Liver (tissue), 9 donors: Measurements from ENCODE around the gene ATP5PF. TPM values are rescaled to one million over a fixed set of nuclear protein-coding genes. Genes with fewer than 3 reads are reported as not detected.

Source experiments
- DNase-seq: peaks from one replicate; pipeline ENCODE4 v3.0.0-alpha.2; 2017; ENCODE audit warnings: low spot score
- H3K27ac ChIP-seq, 2 donors: one replicate each; pipeline ENCODE4 v1.7.0; 2013; ENCODE audit warnings: inconsistent platforms in 2 of 2, low read length in 2 of 2, control low read depth in 1 of 2, low read depth in 1 of 2, mild to moderate bottlenecking in 1 of 2
- H3K27me3 ChIP-seq, 4 donors: one replicate each; pipeline versions ENCODE4 v1.6.1 to v1.7.0; 2013; ENCODE audit warnings: low read length in 3 of 4, inconsistent platforms in 1 of 4, mild to moderate bottlenecking in 1 of 4, moderate library complexity in 1 of 4; ENCODE audit not compliant: control insufficient read depth in 4 of 4, insufficient read depth in 4 of 4
- H3K36me3 ChIP-seq, 4 donors: one replicate each; pipeline versions ENCODE4 v1.6.1 to v1.7.0; 2013; ENCODE audit warnings: low read length in 3 of 4, mild to moderate bottlenecking in 3 of 4, low read depth in 1 of 4, moderate library complexity in 1 of 4; ENCODE audit not compliant: control insufficient read depth in 4 of 4, insufficient read depth in 3 of 4
- H3K4me1 ChIP-seq, 4 donors: one replicate each; pipeline versions ENCODE4 v1.6.1 to v1.7.0; 2013; ENCODE audit warnings: low read length in 3 of 4, mild to moderate bottlenecking in 3 of 4, moderate library complexity in 1 of 4; ENCODE audit not compliant: control insufficient read depth in 4 of 4, insufficient read depth in 4 of 4
- H3K4me3 ChIP-seq, 3 donors: one replicate each; pipeline versions ENCODE4 v1.6.1 to v1.7.0; 2013; ENCODE audit warnings: low read length in 3 of 3, control low read depth in 1 of 3, low read depth in 1 of 3, mild to moderate bottlenecking in 1 of 3
- H3K9ac ChIP-seq, 2 donors: one replicate each; pipeline ENCODE4 v1.7.0; 2013; ENCODE audit warnings: low read length in 2 of 2, mild to moderate bottlenecking in 2 of 2, moderate library complexity in 2 of 2, control low read depth in 1 of 2, low read depth in 1 of 2
- H3K9me3 ChIP-seq, 4 donors: one replicate each; pipeline versions ENCODE4 v1.6.1 to v1.7.0; 2013; ENCODE audit warnings: low read length in 3 of 4; ENCODE audit not compliant: control insufficient read depth in 4 of 4
- ATF3 ChIP-seq: IDR thresholded peaks from 2 replicates; pipeline ENCODE4 v1.6.1; 2016; ENCODE audit warnings: antibody characterized with exemption
- EGR1 ChIP-seq, 2 donors: IDR thresholded peaks; 2 replicates each; pipeline ENCODE4 v1.6.1; 2016 to 2018; ENCODE audit warnings: antibody characterized with exemption in 2 of 2, low read depth in 2 of 2
- FOXA1 ChIP-seq: IDR thresholded peaks from 2 replicates; pipeline ENCODE4 v1.6.1; 2016; ENCODE audit warnings: antibody characterized with exemption
- FOXA2 ChIP-seq: IDR thresholded peaks from 2 replicates; pipeline ENCODE4 v1.6.1; 2016; ENCODE audit warnings: antibody characterized with exemption
- GABPA ChIP-seq, 2 donors: IDR thresholded peaks in 1 of 2; conservative IDR thresholded peaks in 1 of 2; 2 replicates each; pipeline ENCODE4 v1.6.1; 2016; ENCODE audit warnings: antibody characterized with exemption in 2 of 2, mild to moderate bottlenecking in 1 of 2, moderate library complexity in 1 of 2
- HNF4A ChIP-seq, 2 donors: conservative IDR thresholded peaks; 2 replicates each; pipeline ENCODE4 v1.6.1; 2016; ENCODE audit warnings: antibody characterized with exemption in 2 of 2, mild to moderate bottlenecking in 2 of 2
- HNF4G ChIP-seq: IDR thresholded peaks from 2 replicates; pipeline ENCODE4 v1.6.1; 2016; ENCODE audit warnings: antibody characterized with exemption
- JUND ChIP-seq, 2 donors: IDR thresholded peaks; 2 replicates each; pipeline ENCODE4 v1.6.1; 2016; ENCODE audit warnings: antibody characterized with exemption in 2 of 2
- NR2F2 ChIP-seq: IDR thresholded peaks from 2 replicates; pipeline ENCODE4 v1.6.1; 2016; ENCODE audit warnings: antibody characterized with exemption
- RAD21 ChIP-seq, 2 donors: IDR thresholded peaks; 2 replicates each; pipeline ENCODE4 v1.6.1; 2016; ENCODE audit warnings: antibody characterized with exemption in 2 of 2, mild to moderate bottlenecking in 2 of 2
- SP1 ChIP-seq: IDR thresholded peaks from 2 replicates; pipeline ENCODE4 v1.6.1; 2018; ENCODE audit warnings: antibody characterized with exemption, mild to moderate bottlenecking
- YY1 ChIP-seq: IDR thresholded peaks from 2 replicates; pipeline ENCODE4 v1.6.1; 2016; ENCODE audit warnings: antibody characterized with exemption, mild to moderate bottlenecking
- WGBS: extraction: QIAGEN DNeasy Blood & Tissue Kit; methylation state at CpG from one replicate; pipeline ENCODE4 v1.1.7; 2013; 5-methylcytosine and 5-hydroxymethylcytosine counted together
- polyA plus RNA-seq, 2 donors: library from polyadenylated mRNA; stranded (reverse) in 1 of 2; unstranded in 1 of 2; fragments of 200-250 nt in 1 of 2; fragments of >200 nt in 1 of 2; fragmentation: Nextera tagmentation in 1 of 2; extraction: Ambion mirVana in 1 of 2; gene quantifications; one replicate each; pipeline versions ENCODE4 v1.2.1 to v1.2.3, GENCODE V29; 2013 to 2015
- total RNA-seq, 2 donors: library from RNA; depleted of rRNA; stranded (reverse); fragments of >200 nt; gene quantifications; one replicate each; pipeline ENCODE4 v1.2.3, GENCODE V29; 2014
- TF ChIP-seq, protein P1 (sequence below): IDR thresholded peaks from 2 replicates; pipeline ENCODE4 v1.6.1; 2016; ENCODE audit warnings: antibody characterized with exemption, mild to moderate bottlenecking
- TF ChIP-seq, protein P2 (sequence below): IDR thresholded peaks from 2 replicates; pipeline ENCODE4 v1.6.1; 2016; ENCODE audit warnings: antibody characterized with exemption
- TF ChIP-seq, protein P3 (sequence below): IDR thresholded peaks from 2 replicates; pipeline ENCODE4 v1.6.1; 2016; ENCODE audit warnings: antibody characterized with exemption
- donor health status: healthy.
- donor health status: healthy.
- donor health status: healthy.
- donor health status: healthy.
- donor health status: healthy.

The ATP5PF gene
- total and polyA plus RNA-seq, 4 donors = 77.2 to 637 (median 209) TPM

DNA sequence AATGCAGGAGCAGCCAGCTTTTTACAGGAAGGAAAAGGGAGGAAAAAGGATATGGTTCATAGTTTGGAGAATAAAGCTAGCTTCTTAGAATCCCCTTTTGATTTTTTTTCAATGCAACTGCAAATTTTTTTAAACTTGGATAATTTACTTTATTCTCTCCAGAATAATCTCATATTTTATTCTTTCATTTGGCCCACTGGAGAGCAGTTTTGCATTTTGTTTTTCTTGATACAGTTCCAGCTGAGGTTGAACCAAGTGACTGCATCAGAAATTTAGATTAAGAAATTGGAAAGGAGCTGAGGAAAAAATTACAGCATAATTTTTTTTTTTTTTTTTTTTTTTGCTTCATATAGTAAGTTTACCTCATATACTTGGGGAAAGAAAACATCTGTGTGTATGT lies 22.8 kb upstream of the ATP5PF start (continued):
- TF ChIP-seq, protein P1, sequence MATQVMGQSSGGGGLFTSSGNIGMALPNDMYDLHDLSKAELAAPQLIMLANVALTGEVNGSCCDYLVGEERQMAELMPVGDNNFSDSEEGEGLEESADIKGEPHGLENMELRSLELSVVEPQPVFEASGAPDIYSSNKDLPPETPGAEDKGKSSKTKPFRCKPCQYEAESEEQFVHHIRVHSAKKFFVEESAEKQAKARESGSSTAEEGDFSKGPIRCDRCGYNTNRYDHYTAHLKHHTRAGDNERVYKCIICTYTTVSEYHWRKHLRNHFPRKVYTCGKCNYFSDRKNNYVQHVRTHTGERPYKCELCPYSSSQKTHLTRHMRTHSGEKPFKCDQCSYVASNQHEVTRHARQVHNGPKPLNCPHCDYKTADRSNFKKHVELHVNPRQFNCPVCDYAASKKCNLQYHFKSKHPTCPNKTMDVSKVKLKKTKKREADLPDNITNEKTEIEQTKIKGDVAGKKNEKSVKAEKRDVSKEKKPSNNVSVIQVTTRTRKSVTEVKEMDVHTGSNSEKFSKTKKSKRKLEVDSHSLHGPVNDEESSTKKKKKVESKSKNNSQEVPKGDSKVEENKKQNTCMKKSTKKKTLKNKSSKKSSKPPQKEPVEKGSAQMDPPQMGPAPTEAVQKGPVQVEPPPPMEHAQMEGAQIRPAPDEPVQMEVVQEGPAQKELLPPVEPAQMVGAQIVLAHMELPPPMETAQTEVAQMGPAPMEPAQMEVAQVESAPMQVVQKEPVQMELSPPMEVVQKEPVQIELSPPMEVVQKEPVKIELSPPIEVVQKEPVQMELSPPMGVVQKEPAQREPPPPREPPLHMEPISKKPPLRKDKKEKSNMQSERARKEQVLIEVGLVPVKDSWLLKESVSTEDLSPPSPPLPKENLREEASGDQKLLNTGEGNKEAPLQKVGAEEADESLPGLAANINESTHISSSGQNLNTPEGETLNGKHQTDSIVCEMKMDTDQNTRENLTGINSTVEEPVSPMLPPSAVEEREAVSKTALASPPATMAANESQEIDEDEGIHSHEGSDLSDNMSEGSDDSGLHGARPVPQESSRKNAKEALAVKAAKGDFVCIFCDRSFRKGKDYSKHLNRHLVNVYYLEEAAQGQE = no peak
- TF ChIP-seq RAD21 (IDR thresholded peaks at IDR 0.05) (no peak), YY1 (no peak), HNF4A (conservative IDR thresholded peaks at IDR 0.05) (no peak), NR2F2 (no peak)
- TF ChIP-seq, protein P2, sequence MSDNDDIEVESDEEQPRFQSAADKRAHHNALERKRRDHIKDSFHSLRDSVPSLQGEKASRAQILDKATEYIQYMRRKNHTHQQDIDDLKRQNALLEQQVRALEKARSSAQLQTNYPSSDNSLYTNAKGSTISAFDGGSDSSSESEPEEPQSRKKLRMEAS = no peak

- Histone ChIP-seq H3K4me3 (no peak overlapping the region), H3K27ac (no peak overlapping the region), H3K9ac (no peak overlapping the region), H3K9me3 (no peaks in the 10 kb centered on the region), H3K36me3 (peaks cover 10 to 41% (median 29%) of the 10 kb centered on the region in 4 donors), H3K4me1 (no peaks in the 10 kb centered on the region), H3K27me3 (no peaks in the 10 kb centered on the region)
- DNase-seq = no peak
- 89% methylated on average over 6 of the region's 6 CpGs for WGBS
- no peak for TF ChIP-seq SP1
- TF ChIP-seq, protein P1 = no peak
- TF ChIP-seq FOXA2 = no peak
- no peak for TF ChIP-seq NR2F2
- TF ChIP-seq, protein P2 = no peak
- no peak for TF ChIP-seq EGR1 (IDR thresholded peaks at IDR 0.05; ENCODE audit: low read depth in 2 of 2)
- TF ChIP-seq FOXA1 = no peak
- TF ChIP-seq, protein P3, sequence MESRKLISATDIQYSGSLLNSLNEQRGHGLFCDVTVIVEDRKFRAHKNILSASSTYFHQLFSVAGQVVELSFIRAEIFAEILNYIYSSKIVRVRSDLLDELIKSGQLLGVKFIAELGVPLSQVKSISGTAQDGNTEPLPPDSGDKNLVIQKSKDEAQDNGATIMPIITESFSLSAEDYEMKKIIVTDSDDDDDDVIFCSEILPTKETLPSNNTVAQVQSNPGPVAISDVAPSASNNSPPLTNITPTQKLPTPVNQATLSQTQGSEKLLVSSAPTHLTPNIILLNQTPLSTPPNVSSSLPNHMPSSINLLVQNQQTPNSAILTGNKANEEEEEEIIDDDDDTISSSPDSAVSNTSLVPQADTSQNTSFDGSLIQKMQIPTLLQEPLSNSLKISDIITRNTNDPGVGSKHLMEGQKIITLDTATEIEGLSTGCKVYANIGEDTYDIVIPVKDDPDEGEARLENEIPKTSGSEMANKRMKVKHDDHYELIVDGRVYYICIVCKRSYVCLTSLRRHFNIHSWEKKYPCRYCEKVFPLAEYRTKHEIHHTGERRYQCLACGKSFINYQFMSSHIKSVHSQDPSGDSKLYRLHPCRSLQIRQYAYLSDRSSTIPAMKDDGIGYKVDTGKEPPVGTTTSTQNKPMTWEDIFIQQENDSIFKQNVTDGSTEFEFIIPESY = no peak
- TF ChIP-seq RAD21 (IDR thresholded peaks at IDR 0.05) = no peak
- TF ChIP-seq HNF4G = no peak
- no peak for TF ChIP-seq YY1
- TF ChIP-seq ATF3 = no peak
- no peak for TF ChIP-seq JUND (IDR thresholded peaks at IDR 0.05)
- no peak for TF ChIP-seq GABPA (IDR thresholded peaks at IDR 0.05 in 1 of 2, conservative IDR thresholded peaks at IDR 0.05 in 1 of 2)
- no peak for TF ChIP-seq HNF4A (conservative IDR thresholded peaks at IDR 0.05)
Observed at GRCh38 chr21:25756190-25756932, 21.7 kb upstream of the ATP5PF start.
